ENCODE measurements around the gene EXOC5. TPM values are rescaled to one million over a fixed set of nuclear protein-coding genes. Genes with fewer than 3 reads are reported as not detected.
A peak's percentile ranks its signal among the peaks of the same experiment; 100 is the strongest.

EXOC5 gene, protein sequence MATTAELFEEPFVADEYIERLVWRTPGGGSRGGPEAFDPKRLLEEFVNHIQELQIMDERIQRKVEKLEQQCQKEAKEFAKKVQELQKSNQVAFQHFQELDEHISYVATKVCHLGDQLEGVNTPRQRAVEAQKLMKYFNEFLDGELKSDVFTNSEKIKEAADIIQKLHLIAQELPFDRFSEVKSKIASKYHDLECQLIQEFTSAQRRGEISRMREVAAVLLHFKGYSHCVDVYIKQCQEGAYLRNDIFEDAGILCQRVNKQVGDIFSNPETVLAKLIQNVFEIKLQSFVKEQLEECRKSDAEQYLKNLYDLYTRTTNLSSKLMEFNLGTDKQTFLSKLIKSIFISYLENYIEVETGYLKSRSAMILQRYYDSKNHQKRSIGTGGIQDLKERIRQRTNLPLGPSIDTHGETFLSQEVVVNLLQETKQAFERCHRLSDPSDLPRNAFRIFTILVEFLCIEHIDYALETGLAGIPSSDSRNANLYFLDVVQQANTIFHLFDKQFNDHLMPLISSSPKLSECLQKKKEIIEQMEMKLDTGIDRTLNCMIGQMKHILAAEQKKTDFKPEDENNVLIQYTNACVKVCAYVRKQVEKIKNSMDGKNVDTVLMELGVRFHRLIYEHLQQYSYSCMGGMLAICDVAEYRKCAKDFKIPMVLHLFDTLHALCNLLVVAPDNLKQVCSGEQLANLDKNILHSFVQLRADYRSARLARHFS
- 10 to 100 TPM; 43.5 to 58.6 (median 47.4) TPM for total RNA-seq

DNA sequence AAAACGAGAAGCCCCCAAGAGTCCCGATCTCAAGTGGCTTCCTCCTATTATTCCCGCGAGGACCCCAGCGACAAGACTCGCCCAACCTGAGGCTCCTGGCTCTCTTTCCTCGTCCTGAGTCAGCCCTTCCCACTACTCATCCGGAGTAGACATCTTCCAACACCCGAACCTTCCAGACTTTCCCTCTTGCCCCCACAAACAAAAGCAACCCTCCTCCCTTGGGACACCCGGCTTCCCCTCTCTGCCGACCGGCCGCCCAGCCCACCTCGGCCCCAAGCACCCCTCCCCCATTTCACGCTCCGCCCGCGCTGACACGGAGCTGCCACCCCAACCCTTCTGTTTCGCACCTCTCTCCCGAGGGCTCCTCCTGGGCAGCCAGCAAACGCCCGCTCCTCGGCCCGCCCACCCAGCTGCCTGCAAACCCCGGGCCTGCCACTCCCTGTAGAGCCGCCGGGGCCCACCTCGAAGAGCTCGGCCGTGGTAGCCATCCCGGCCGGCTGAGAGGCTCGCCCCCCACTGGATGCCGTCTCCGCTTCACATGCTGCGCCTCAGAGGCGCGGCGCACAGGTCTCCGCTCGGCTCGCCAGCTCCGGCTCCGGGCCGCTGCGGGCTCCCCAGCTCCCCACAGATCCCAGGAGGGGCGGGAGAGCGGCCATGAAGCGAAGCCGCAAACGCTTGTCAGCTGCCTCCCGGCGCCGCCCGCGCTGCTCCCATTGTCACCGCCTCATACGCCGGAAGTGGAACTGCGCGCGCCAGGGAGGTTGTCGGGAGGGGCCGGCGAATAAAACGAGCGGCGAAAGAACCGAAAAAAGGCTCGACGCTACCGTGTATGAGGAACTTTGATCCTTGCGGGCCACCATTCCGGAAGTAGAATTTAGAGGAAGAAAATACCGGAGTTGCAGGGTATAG, at the start of gene EXOC5, which contains the start of gene AP5M1:
TSS of gene EXOC5 (minus strand) at position 745 of the 909 bp plus-strand sequence. CDS start at position 488, 257 bp downstream.
TSS of gene AP5M1 (plus strand) at position 811 of the 909 bp plus-strand sequence. CDS start 344 bp downstream, outside the sequence.
- WGBS, 2 donors: 0 to 1% methylated on average over 51 to 67 of the region's 76 CpGs
- Histone ChIP-seq H3K36me3 (no peaks in the 10 kb centered on the region), H3K27me3 (no peaks in the 10 kb centered on the region), H3K4me1 (peaks cover 0 to 53% (median 20%) of the 10 kb centered on the region in 4 donors), H3K4me3 (peak within 1 kb of the TSS; percentile 84 to 95 (median 92)), H3K9me3 (no peaks in the 10 kb centered on the region), H3K27ac (peak within 1 kb of the TSS; percentile 95 to 97 (median 96))
- TF ChIP-seq POLR2A (IDR thresholded peaks at IDR 0.05) (peak; percentile 28 to 52), EP300 (IDR thresholded peaks at IDR 0.05) (peak; percentile 55 to 93)
- TF ChIP-seq, protein P1, sequence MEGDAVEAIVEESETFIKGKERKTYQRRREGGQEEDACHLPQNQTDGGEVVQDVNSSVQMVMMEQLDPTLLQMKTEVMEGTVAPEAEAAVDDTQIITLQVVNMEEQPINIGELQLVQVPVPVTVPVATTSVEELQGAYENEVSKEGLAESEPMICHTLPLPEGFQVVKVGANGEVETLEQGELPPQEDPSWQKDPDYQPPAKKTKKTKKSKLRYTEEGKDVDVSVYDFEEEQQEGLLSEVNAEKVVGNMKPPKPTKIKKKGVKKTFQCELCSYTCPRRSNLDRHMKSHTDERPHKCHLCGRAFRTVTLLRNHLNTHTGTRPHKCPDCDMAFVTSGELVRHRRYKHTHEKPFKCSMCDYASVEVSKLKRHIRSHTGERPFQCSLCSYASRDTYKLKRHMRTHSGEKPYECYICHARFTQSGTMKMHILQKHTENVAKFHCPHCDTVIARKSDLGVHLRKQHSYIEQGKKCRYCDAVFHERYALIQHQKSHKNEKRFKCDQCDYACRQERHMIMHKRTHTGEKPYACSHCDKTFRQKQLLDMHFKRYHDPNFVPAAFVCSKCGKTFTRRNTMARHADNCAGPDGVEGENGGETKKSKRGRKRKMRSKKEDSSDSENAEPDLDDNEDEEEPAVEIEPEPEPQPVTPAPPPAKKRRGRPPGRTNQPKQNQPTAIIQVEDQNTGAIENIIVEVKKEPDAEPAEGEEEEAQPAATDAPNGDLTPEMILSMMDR (IDR thresholded peaks at IDR 0.05): peak in 3 of 5 experiments; percentile 4 to 47 (median 19)
- DNase-seq (ENCODE audit: low spot score in 2 of 2): peak; percentile 81 to 92

DNA sequence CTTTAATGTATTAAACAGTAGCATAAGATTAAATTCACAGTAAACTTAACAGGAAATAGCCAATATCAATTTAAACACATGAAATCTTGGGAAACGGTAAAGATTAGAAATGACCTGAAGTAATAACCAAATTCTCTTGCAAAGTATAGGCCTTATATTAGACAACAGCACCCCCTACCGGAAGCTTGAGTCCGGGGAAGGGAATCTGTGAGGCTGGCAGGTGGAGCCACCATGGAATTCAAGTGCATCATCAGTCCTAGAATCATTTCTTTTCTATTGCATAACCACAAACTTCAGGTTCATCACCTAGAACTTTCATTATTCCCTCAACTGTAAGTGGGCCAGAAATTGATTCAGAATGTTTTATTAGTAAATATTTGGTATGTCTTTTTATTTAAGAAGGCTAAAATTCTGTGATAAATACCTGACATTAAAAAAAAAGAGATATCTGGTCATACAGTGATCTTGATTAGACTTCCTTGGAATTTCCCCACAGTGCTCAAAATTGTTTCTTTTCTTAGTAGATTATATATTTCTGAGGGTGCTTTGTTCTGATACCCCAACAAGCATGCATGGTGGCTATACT, 48.6 kb upstream of the EXOC5 start:
- H3K36me3 ChIP-seq: no peaks in the 10 kb centered on the region
- TF ChIP-seq, protein P1 (IDR thresholded peaks at IDR 0.05): peak in 4 of 5 experiments; percentile 60 to 72 (median 66)
- TF ChIP-seq POLR2A (IDR thresholded peaks at IDR 0.05): no peak
- H3K4me1 ChIP-seq: no peaks in the 10 kb centered on the region
- no peak overlapping the region for H3K4me3 ChIP-seq
- DNase-seq (ENCODE audit: low spot score in 2 of 2): peak; percentile 48 to 85
- H3K27ac ChIP-seq: no peak overlapping the region
- H3K27me3 ChIP-seq: no peaks in the 10 kb centered on the region
- no peaks in the 10 kb centered on the region for H3K9me3 ChIP-seq
- 2 to 3% methylated on average over 3 of the region's 3 CpGs for WGBS, 2 donors

DNA sequence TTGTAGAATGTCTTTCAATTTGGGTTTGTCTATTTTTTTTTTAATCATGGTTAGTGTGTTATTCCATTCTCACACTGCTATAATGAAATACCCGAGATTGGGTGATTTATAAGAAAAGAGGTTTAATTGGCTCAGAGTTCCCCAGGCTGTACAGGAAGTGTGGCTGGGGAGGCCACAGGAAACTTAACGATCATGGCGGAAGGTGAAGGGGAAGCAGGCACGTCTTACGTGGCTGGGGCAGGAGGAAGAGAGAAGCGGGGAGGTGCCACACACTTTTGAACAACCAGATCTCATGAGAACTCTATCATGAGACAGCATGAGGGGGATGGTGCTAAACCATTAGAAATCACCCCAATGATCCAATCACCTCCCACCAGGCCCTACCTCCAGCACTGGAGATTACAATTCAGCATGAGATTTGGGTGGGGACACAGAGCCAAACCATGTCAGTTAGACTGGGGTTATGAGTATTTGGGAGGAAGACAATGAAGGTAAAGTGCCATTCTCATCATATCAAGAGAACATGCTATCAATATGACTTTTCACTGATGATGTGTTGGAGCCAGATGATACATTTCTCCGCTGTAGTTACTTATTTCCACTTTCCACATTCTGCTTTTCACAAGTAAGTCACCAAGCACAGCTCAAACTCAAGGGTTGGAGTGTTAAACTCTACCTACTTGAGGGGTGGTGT, 45.8 kb upstream of the EXOC5 start:
- 53 to 60% methylated on average over 7 of the region's 7 CpGs for WGBS, 2 donors
- no peak for DNase-seq (ENCODE audit: low spot score in 2 of 2)

DNA sequence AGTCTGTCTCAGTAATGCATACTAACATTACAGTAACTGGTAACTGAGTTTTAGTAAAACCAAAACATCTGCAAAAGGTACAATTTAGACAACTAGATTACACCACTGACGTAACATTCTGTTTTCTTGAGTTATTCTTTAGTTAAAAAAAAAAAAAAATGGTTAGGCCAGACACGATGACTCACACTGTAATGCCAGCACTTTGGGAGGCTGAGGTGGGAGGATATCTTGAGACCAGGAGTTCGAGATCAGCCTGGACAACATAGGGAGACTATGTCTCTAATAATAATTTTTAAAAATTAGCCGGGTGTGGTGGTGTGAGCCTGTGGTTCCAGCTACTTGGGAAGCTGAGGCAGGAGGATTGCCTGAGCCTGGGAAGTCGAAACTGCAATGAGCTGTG, 34.2 kb upstream of the EXOC5 start:
- no peak overlapping the region for H3K27ac ChIP-seq
- H3K9me3 ChIP-seq: no peaks in the 10 kb centered on the region
- 78 to 82% methylated on average over 5 of the region's 5 CpGs for WGBS, 2 donors
- no peaks in the 10 kb centered on the region for H3K36me3 ChIP-seq
- H3K4me3 ChIP-seq: no peak overlapping the region
- no peaks in the 10 kb centered on the region for H3K4me1 ChIP-seq
- DNase-seq (ENCODE audit: low spot score in 2 of 2): no peak
- TF ChIP-seq, protein P1 (IDR thresholded peaks at IDR 0.05): no peak
- TF ChIP-seq POLR2A (IDR thresholded peaks at IDR 0.05) (no peak), EP300 (IDR thresholded peaks at IDR 0.05) (no peak)
- H3K27me3 ChIP-seq: peaks cover 0 to 7% of the 10 kb centered on the region in 2 donors

More for the DNA sequence above, 45.8 kb upstream of the EXOC5 start:
- no peaks in the 10 kb centered on the region for H3K36me3 ChIP-seq
- no peak overlapping the region for H3K27ac ChIP-seq
- no peak for TF ChIP-seq EP300 (IDR thresholded peaks at IDR 0.05)
- no peak for TF ChIP-seq POLR2A (IDR thresholded peaks at IDR 0.05)
- TF ChIP-seq, protein P1 (IDR thresholded peaks at IDR 0.05): no peak
- H3K9me3 ChIP-seq: no peaks in the 10 kb centered on the region
- H3K4me3 ChIP-seq: no peak overlapping the region
- H3K27me3 ChIP-seq: no peaks in the 10 kb centered on the region
- no peaks in the 10 kb centered on the region for H3K4me1 ChIP-seq

Measured in tibial nerve (tissue), 4 donors.